ENCODE results near the gene SAMD8. TPM values are rescaled to one million over a fixed set of nuclear protein-coding genes. Genes with fewer than 3 reads are reported as not detected.

SAMD8 gene
- 16.1 and 17.5 TPM in 2 replicates for total RNA-seq

DNA sequence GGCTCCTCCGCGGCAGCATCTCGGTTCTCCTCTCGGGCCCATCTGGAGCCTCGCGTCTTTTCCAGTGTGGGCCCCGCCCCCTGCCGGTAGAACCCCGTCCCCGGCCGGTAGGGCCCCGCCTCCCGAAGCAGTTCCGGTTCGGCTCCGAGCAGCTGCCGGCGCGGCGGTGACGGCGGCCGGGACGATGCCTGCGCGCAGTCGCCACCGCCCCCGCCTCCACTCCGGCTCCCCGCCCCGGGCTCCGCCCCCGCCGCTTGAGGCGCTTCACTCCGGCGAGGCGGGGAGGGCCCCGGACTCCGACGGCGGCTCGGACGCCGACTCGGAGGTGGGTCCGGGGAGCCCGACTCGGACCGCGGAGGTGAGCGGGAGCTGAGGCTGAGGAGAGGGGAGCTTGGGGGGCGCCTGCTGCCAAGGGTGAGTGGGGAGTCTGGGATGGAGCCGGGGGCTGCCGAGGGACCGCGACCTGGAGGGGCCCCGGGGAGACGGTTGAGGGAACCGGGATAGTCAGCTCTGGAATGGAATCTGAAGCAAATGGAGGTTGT is at the start of gene SAMD8:
SAMD8 (plus strand) TSS at position 292 of the 542 bp plus-strand sequence. CDS start 38,873 bp downstream, outside the sequence.

DNA sequence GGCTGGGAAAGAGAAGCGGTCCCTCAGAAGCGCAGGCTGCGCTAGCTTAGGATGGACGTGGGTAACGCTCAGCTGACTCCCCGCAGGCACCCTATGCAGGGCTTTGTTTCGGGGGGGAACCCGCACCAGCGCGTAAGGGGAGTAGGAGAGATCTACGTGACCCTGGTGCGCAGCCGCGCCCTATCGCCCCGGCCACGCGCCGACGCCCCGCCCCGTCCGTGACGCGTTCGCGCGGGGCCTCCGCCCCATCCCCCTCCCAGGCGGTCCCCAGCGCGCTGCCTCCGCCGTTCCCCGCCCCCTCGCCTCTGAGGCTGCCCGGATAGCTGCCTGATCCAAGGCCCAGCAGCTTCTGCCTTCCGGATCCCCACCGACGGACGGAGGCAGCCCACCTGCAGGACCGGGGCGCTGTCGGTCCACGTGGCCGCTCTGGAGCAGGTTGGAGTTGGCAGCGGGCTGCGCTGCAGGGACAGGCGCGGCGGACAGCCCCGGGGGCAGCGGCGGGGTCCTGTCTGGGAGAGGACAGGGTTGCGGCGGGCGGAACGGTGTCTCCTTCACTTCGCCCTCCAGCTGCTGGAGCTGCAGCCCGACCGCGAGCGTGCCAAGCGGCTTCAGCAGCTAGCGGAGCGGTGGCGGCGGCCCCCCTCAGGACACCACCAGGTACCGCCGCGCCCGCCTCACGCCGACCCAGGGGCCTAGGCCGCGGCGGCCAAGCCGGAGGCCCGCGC is 99.0 kb downstream of the SAMD8 start, which contains the start of gene VDAC2:
VDAC2 (plus strand) TSS at position 515 of the 725 bp plus-strand sequence. CDS start 363 bp downstream, outside the sequence.

Other genes starting within 250 kb of the SAMD8 start
- 164 and 175 TPM in 2 replicates for gene VDAC2, start 99.1 kb downstream of the SAMD8 start, total RNA-seq
- 18.9 and 22.1 TPM in 2 replicates for gene COMTD1, start 124.3 kb downstream of the SAMD8 start, total RNA-seq